Thoracic aorta (tissue), 2 donors: ENCODE measurements around the gene RPTOR. TPM values are rescaled to one million over a fixed set of nuclear protein-coding genes. Genes with fewer than 3 reads are reported as not detected.

ENCODE experiments used
- ATAC-seq: fragments of 150-250 bp; one replicate; pipeline ENCODE4 v1.8.0; 2017; ENCODE audit warnings: low read depth; ENCODE audit not compliant: insufficient number of reproducible peaks, low FRiP score
- DNase-seq: peaks from one replicate; pipeline ENCODE4 v3.0.0-alpha.2; 2020; ENCODE audit warnings: low spot score
- H3K27ac ChIP-seq, 2 donors: fragments of 200-600 bp; sonication (generic); 1 replicate in 1 of 2; 2 replicates in 1 of 2; pipeline ENCODE4 v1.5.1; 2016; ENCODE audit warnings: mild to moderate bottlenecking in 2 of 2, moderate library complexity in 2 of 2
- H3K27me3 ChIP-seq: fragments of 200-600 bp; sonication (generic); replicated peaks from 2 replicates; pipeline ENCODE4 v1.6.0; 2016; ENCODE audit warnings: mild to moderate bottlenecking; ENCODE audit not compliant: insufficient read depth
- H3K36me3 ChIP-seq: fragments of 200-600 bp; sonication (generic); one replicate; pipeline ENCODE4 v1.5.1; 2016
- H3K4me1 ChIP-seq, 2 donors: fragments of 200-600 bp; sonication (generic); 1 replicate in 1 of 2; 2 replicates in 1 of 2; pipeline versions ENCODE4 v1.5.1 to v1.6.0; 2016; ENCODE audit warnings: low read depth in 2 of 2, mild to moderate bottlenecking in 1 of 2; ENCODE audit not compliant: control insufficient read depth in 1 of 2
- H3K4me3 ChIP-seq: fragments of 200-600 bp; sonication (generic); 2 replicates; pipeline ENCODE4 v1.5.1; 2016; ENCODE audit warnings: mild to moderate bottlenecking
- H3K9me3 ChIP-seq: fragments of 200-600 bp; sonication (generic); 2 replicates; pipeline ENCODE4 v1.5.1; 2016
- total RNA-seq, 2 donors: library from RNA; depleted of rRNA; stranded (reverse); fragments of >200 nt; gene quantifications; one replicate each; pipeline versions ENCODE4 v1.1.0 to v1.2.3, GENCODE V29; 2016
- TF ChIP-seq, protein P1 (sequence below): fragments of 200-600 bp; sonication (generic); IDR thresholded peaks from one replicate; pipeline ENCODE4 v1.5.1; 2019; ENCODE audit warnings: antibody characterized with exemption

RPTOR gene
- total RNA-seq, 2 donors from 2014 or later = 42.0 to 47.4 TPM

- H3K27me3 ChIP-seq = no peaks in the 10 kb centered on the region
- ATAC-seq = no peak
- TF ChIP-seq, protein P1, sequence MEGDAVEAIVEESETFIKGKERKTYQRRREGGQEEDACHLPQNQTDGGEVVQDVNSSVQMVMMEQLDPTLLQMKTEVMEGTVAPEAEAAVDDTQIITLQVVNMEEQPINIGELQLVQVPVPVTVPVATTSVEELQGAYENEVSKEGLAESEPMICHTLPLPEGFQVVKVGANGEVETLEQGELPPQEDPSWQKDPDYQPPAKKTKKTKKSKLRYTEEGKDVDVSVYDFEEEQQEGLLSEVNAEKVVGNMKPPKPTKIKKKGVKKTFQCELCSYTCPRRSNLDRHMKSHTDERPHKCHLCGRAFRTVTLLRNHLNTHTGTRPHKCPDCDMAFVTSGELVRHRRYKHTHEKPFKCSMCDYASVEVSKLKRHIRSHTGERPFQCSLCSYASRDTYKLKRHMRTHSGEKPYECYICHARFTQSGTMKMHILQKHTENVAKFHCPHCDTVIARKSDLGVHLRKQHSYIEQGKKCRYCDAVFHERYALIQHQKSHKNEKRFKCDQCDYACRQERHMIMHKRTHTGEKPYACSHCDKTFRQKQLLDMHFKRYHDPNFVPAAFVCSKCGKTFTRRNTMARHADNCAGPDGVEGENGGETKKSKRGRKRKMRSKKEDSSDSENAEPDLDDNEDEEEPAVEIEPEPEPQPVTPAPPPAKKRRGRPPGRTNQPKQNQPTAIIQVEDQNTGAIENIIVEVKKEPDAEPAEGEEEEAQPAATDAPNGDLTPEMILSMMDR = no peak
- no peak for DNase-seq
- H3K4me3 ChIP-seq = no peak overlapping the region
- H3K4me1 ChIP-seq = peaks cover 0 to 8% of the 10 kb centered on the region in 2 donors
- H3K27ac ChIP-seq = no peak overlapping the region
- no peaks in the 10 kb centered on the region for H3K36me3 ChIP-seq
- H3K9me3 ChIP-seq = no peaks in the 10 kb centered on the region
Measured at GRCh38 chr17:80799538-80800480, 255.2 kb downstream of the RPTOR start.

- no peaks in the 10 kb centered on the region for H3K36me3 ChIP-seq
- TF ChIP-seq, protein P1 = no peak
- H3K4me1 ChIP-seq = peaks cover 0 to 5% of the 10 kb centered on the region in 2 donors
- no peak overlapping the region for H3K27ac ChIP-seq
- H3K27me3 ChIP-seq = no peaks in the 10 kb centered on the region
- ATAC-seq = no peak
- H3K9me3 ChIP-seq = no peaks in the 10 kb centered on the region
- no peak for DNase-seq
- H3K4me3 ChIP-seq = no peak overlapping the region
Measured at GRCh38 chr17:80800481-80801391, 256.1 kb downstream of the RPTOR start.

DNA sequence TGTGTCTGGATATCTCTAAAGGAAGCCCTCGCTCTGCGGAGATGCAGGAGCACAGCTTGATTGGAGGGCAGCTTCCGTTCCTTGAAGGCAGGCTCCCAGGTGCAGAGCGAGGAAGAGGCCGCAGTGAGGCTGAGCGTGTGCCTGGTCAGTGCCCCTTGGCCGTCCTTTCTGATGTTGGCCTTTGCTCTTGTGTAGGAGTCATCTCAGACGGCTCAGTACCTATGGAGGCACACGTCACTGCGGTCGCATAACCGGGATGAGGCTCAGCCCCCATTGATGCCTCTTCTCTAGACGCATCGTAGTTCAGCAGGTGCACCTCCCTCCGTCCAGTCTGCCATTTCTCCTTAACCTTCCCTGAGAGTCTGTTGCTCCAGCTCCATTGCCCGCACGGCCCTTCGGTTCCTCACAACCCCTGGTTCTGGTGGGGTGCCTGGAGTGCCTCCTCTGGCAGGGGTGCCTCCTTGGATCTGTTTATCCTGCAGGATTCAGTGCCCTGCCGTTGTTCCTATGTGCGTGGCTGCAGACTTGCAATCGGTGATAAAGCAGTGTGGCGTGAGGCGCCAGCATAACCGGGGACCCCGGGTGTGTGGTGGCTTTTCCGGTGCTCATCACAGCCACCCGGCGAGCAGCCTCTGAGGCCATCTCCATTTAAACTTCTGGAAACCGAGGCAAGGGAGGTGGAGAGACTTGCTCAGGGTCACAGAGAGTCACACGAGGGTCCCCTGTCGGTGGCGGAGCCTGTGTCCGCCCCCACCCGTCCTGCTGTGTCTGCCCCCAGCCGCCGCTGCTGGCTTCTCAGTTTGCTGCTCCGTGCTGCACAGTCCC, 258.2 kb downstream of the RPTOR start:
- H3K4me1 ChIP-seq = no peaks in the 10 kb centered on the region
- no peaks in the 10 kb centered on the region for H3K36me3 ChIP-seq
- no peaks in the 10 kb centered on the region for H3K9me3 ChIP-seq

GRCh38 chr17:80803451-80804428, 259.1 kb downstream of the RPTOR start:
- no peak overlapping the region for H3K4me3 ChIP-seq
- no peaks in the 10 kb centered on the region for H3K9me3 ChIP-seq
- no peaks in the 10 kb centered on the region for H3K4me1 ChIP-seq
- TF ChIP-seq, protein P1 = no peak
- H3K27ac ChIP-seq = no peak overlapping the region
- H3K36me3 ChIP-seq = no peaks in the 10 kb centered on the region
- no peak for ATAC-seq
- no peak for DNase-seq
- no peaks in the 10 kb centered on the region for H3K27me3 ChIP-seq

More for the DNA sequence above, 258.2 kb downstream of the RPTOR start:
- H3K4me3 ChIP-seq = no peak overlapping the region
- H3K27ac ChIP-seq = no peak overlapping the region
- no peak for DNase-seq
- ATAC-seq = no peak
- TF ChIP-seq, protein P1 = no peak
- H3K27me3 ChIP-seq = no peaks in the 10 kb centered on the region
